T-cell (primary cell): ENCODE data around the gene MOK. TPM values are rescaled to one million over a fixed set of nuclear protein-coding genes. Genes with fewer than 3 reads are reported as not detected.

Experiments used
- ATAC-seq, 4 experiments: fragments of 200-7000 bp in 3 of 4; fragments of 150-1000 bp in 1 of 4; cut with Tn5 transposase; replicated peaks in 1 of 4; 1 replicate in 3 of 4; 2 replicates in 1 of 4; pipeline ENCODE4 v1.10.0; 2021; ENCODE audit warnings: moderate library complexity in 3 of 4, mild to moderate bottlenecking in 2 of 4, moderate number of reproducible peaks in 1 of 4
- CTCF ChIA-PET, 2 donors: fragments of 300-600 bp; sonication (Branson Sonifier 250); formaldehyde crosslinking; loops; one replicate each; lab custom pipeline; 2022; ENCODE audit warnings: antibody characterized with exemption in 2 of 2; lab: Charles Lee
- POLR2A ChIA-PET, 2 donors: fragments of 300-600 bp; sonication (Branson Sonifier 250); formaldehyde crosslinking; loops; one replicate each; lab custom pipeline; 2022; ENCODE audit warnings: antibody characterized with exemption in 2 of 2; lab: Charles Lee
- DNase-seq, 35 experiments: peaks; one replicate each; pipeline versions ENCODE4 v3.0.0 to v3.0.0-alpha.2; 2013 to 2023
- H3K27ac ChIP-seq: one replicate; pipeline ENCODE4 v1.5.1; 2013; ENCODE audit warnings: low read length
- H3K27me3 ChIP-seq, 2 experiments: replicated peaks in 1 of 2; 1 replicate in 1 of 2; 2 replicates in 1 of 2; pipeline versions ENCODE4 v1.6.1 to v1.7.0; 2013; ENCODE audit warnings: low read length in 1 of 2, mixed read lengths in 1 of 2; ENCODE audit not compliant: control insufficient read depth in 2 of 2, insufficient read depth in 2 of 2; ENCODE audit errors: extremely low read depth in 1 of 2
- H3K36me3 ChIP-seq, 2 donors: 1 replicate in 1 of 2; 2 replicates in 1 of 2; pipeline versions ENCODE4 v1.6.1 to v1.7.0; 2013; ENCODE audit warnings: low read length in 1 of 2; ENCODE audit not compliant: control insufficient read depth in 2 of 2, insufficient read depth in 1 of 2; ENCODE audit errors: extremely low read depth in 1 of 2
- H3K4me1 ChIP-seq, 2 experiments: 1 replicate in 1 of 2; 2 replicates in 1 of 2; pipeline versions ENCODE4 v1.6.1 to v1.7.0; 2013; ENCODE audit warnings: low read length in 2 of 2, mixed read lengths in 1 of 2; ENCODE audit not compliant: insufficient read depth in 2 of 2, control insufficient read depth in 1 of 2; ENCODE audit errors: extremely low read depth in 1 of 2
- H3K4me3 ChIP-seq, 2 donors: 1 replicate in 1 of 2; 2 replicates in 1 of 2; pipeline versions ENCODE4 v1.5.1 to v1.7.0; 2013; ENCODE audit warnings: mild to moderate bottlenecking in 2 of 2, low read length in 1 of 2, moderate library complexity in 1 of 2; ENCODE audit not compliant: control insufficient read depth in 1 of 2; ENCODE audit errors: extremely low read depth in 1 of 2
- H3K9me3 ChIP-seq: 2 replicates; pipeline ENCODE4 v1.7.0; 2013
- H3K27ac Mint-ChIP-seq, 2 donors: one replicate each; pipeline ENCODE4 v1.8.0; 2020 to 2021; ENCODE audit warnings: mild to moderate bottlenecking in 2 of 2, mixed read lengths in 2 of 2
- H3K27me3 Mint-ChIP-seq, 2 donors: one replicate each; pipeline ENCODE4 v1.8.0; 2021 to 2022; ENCODE audit warnings: mixed read lengths in 2 of 2
- H3K36me3 Mint-ChIP-seq: one replicate; pipeline ENCODE4 v1.8.0; 2021; ENCODE audit warnings: mixed read lengths
- H3K4me1 Mint-ChIP-seq, 3 donors: one replicate each; pipeline ENCODE4 v1.8.0; 2020 to 2022; ENCODE audit warnings: mixed read lengths in 3 of 3, mild to moderate bottlenecking in 1 of 3
- H3K4me3 Mint-ChIP-seq, 3 donors: one replicate each; pipeline ENCODE4 v1.8.0; 2020 to 2022; ENCODE audit warnings: mild to moderate bottlenecking in 3 of 3, mixed read lengths in 3 of 3, moderate library complexity in 3 of 3
- H3K9me3 Mint-ChIP-seq, 3 donors: one replicate each; pipeline ENCODE4 v1.8.0; 2020 to 2022; ENCODE audit warnings: mixed read lengths in 3 of 3
- WGBS: methylation state at CpG from one replicate; pipeline ENCODE4 v1.1.5; 2013; ENCODE audit warnings: missing lambda C conversion rate; ENCODE audit not compliant: insufficient coverage; 5-methylcytosine and 5-hydroxymethylcytosine counted together
- total RNA-seq, 35 experiments: library from RNA in 6 of 35; stranded (reverse) in 6 of 35; fragments of 120-200 nt in 1 of 35; gene quantifications; one replicate each; pipeline versions ENCODE4 v1.2.1 to v1.2.4 and lab custom pipeline; 2013 to 2026

Gene MOK
- total RNA-seq, 5 donors from 2014 or later (not counting 1 experiment from before 2014, with no cell fraction given): 0.77 to 4.1 (median 1.9) TPM

- Mint-ChIP-seq H3K27ac (peak overlapping the region in 1 of 2 donors; percentile 44), H3K9me3 (no peaks in the 10 kb centered on the region), H3K36me3 (peaks cover 27% of the 10 kb centered on the region), H3K4me3 (no peak overlapping the region), H3K4me1 (peaks cover 43 to 55% (median 53%) of the 10 kb centered on the region in 3 donors), H3K27me3 (no peaks in the 10 kb centered on the region)
- peaks cover 0 to 9% of the 10 kb centered on the region in 2 experiments for H3K4me1 ChIP-seq
- H3K27me3 ChIP-seq: no peaks in the 10 kb centered on the region
- no peak for ATAC-seq
- H3K27ac ChIP-seq: no peak overlapping the region
- no peak overlapping the region for H3K4me3 ChIP-seq
- H3K36me3 ChIP-seq: peaks cover 0 to 30% of the 10 kb centered on the region in 2 donors
- DNase-seq: no peak
- POLR2A ChIA-PET: interaction anchor here in 1 of 2 donors (0.7 kb wide), 1 partner anchor 200 kb away, joined by 3 read pairs; no protein-coding TSS in a partner anchor
- no peaks in the 10 kb centered on the region for H3K9me3 ChIP-seq
- 98% methylated on average over 8 of the region's 13 CpGs for WGBS
- CTCF ChIA-PET: interaction anchor here in 1 of 2 donors (0.6 to 0.7 kb wide), 2 partner anchors 36 to 90 kb away, joined by 4 to 5 read pairs; no protein-coding TSS in a partner anchor
Measured at GRCh38 chr14:102192840-102193502, 112.0 kb downstream of the MOK start.

DNA sequence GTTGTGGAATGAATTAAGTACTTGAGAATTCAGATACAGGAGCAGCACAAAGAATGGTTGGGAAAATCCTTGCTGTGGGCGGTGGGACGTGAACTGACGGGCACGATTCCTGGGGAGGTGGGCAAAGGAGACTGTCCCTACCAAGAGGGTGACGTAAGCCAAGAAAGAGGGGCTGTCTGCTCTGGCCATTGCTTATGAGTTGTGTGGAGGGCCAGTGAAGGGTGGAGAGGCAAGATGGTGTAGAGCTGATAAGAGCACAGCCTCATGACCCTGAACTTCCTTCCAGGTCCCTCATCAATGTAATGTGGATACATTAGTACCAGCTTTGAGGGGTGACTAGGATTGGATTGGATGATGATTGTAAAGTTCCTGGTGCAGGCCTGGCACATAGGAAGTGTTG, 115.1 kb downstream of the MOK start:
- Mint-ChIP-seq H3K36me3 (peaks cover 1% of the 10 kb centered on the region), H3K9me3 (no peaks in the 10 kb centered on the region), H3K4me1 (peaks cover 33 to 56% (median 55%) of the 10 kb centered on the region in 3 donors), H3K27me3 (no peaks in the 10 kb centered on the region), H3K4me3 (no peak overlapping the region), H3K27ac (no peak overlapping the region)
- no peak for ATAC-seq
- Histone ChIP-seq H3K9me3 (no peaks in the 10 kb centered on the region), H3K4me3 (no peak overlapping the region), H3K27ac (no peak overlapping the region), H3K4me1 (peaks cover 0 to 9% of the 10 kb centered on the region in 2 experiments), H3K36me3 (peaks cover 0 to under 1% of the 10 kb centered on the region in 2 donors), H3K27me3 (no peaks in the 10 kb centered on the region)
- WGBS: 100% methylated on average over 5 of the region's 5 CpGs
- ChIA-PET CTCF (no interaction called here), POLR2A (interaction anchor here in 1 of 2 donors (0.6 kb wide), 1 partner anchor 12 kb away, joined by 4 read pairs; no protein-coding TSS in a partner anchor)
- DNase-seq: no peak

- no peak overlapping the region for H3K27ac ChIP-seq
- H3K27me3 ChIP-seq: no peaks in the 10 kb centered on the region
- Mint-ChIP-seq H3K9me3 (no peaks in the 10 kb centered on the region), H3K4me3 (no peak overlapping the region), H3K36me3 (no peaks in the 10 kb centered on the region), H3K27me3 (no peaks in the 10 kb centered on the region), H3K4me1 (peaks cover 44 to 61% (median 59%) of the 10 kb centered on the region in 3 donors), H3K27ac (no peak overlapping the region)
- no peak overlapping the region for H3K4me3 ChIP-seq
- peaks cover 0 to 13% of the 10 kb centered on the region in 2 experiments for H3K4me1 ChIP-seq
- H3K36me3 ChIP-seq: peaks cover 0 to 4% of the 10 kb centered on the region in 2 donors
- POLR2A ChIA-PET: interaction anchor here in 1 of 2 donors (0.5 kb wide), 1 partner anchor 243 kb away, joined by 11 read pairs; no protein-coding TSS in a partner anchor
- no peak for DNase-seq
- WGBS: no CpG with 5 or more reads among the region's 1 CpG
- H3K9me3 ChIP-seq: no peaks in the 10 kb centered on the region
- ATAC-seq: no peak
- CTCF ChIA-PET: no interaction called here
Measured at GRCh38 chr14:102188187-102188586, 116.8 kb downstream of the MOK start.

- no peak for DNase-seq
- Histone ChIP-seq H3K36me3 (peaks cover 0 to 4% of the 10 kb centered on the region in 2 donors), H3K9me3 (no peaks in the 10 kb centered on the region), H3K4me1 (peaks cover 0 to 13% of the 10 kb centered on the region in 2 experiments), H3K27ac (no peak overlapping the region), H3K27me3 (no peaks in the 10 kb centered on the region), H3K4me3 (no peak overlapping the region)
- H3K36me3 Mint-ChIP-seq: no peaks in the 10 kb centered on the region
- no peak overlapping the region for H3K27ac Mint-ChIP-seq
- ChIA-PET CTCF (interaction anchor here in 1 of 2 donors (0.7 kb wide), 1 partner anchor 68 kb away, joined by 3 read pairs; no protein-coding TSS in a partner anchor), POLR2A (interaction anchor here in 1 of 2 donors (0.5 kb wide), 1 partner anchor 244 kb away, joined by 11 read pairs; no protein-coding TSS in a partner anchor)
- H3K27me3 Mint-ChIP-seq: no peaks in the 10 kb centered on the region
- WGBS: 100% methylated on average over 4 of the region's 4 CpGs
- peaks cover 48 to 63% (median 62%) of the 10 kb centered on the region in 3 donors for H3K4me1 Mint-ChIP-seq
- no peak overlapping the region for H3K4me3 Mint-ChIP-seq
- no peak for ATAC-seq
- no peaks in the 10 kb centered on the region for H3K9me3 Mint-ChIP-seq
Measured at GRCh38 chr14:102187568-102188001, 117.4 kb downstream of the MOK start.

GRCh38 chr14:102187044-102187443, 117.9 kb downstream of the MOK start:
- no peak overlapping the region for H3K4me3 ChIP-seq
- POLR2A ChIA-PET: interaction anchor here (0.5 to 0.6 kb wide), 2 partner anchors 124 to 670 kb away, joined by 3 read pairs; no protein-coding TSS in a partner anchor
- Mint-ChIP-seq H3K4me1 (peaks cover 48 to 65% (median 65%) of the 10 kb centered on the region in 3 donors), H3K27ac (peak overlapping the region in 1 of 2 donors; percentile 11), H3K36me3 (no peaks in the 10 kb centered on the region), H3K27me3 (no peaks in the 10 kb centered on the region), H3K9me3 (no peaks in the 10 kb centered on the region), H3K4me3 (no peak overlapping the region)
- H3K4me1 ChIP-seq: peaks cover 0 to 13% of the 10 kb centered on the region in 2 experiments
- H3K27ac ChIP-seq: no peak overlapping the region
- 95% methylated on average over 2 of the region's 3 CpGs for WGBS
- no peak for ATAC-seq
- no peak for DNase-seq
- CTCF ChIA-PET: interaction anchor here in 1 of 2 donors (0.7 kb wide), 2 partner anchors 30 to 69 kb away, joined by 3 to 4 read pairs; no protein-coding TSS in a partner anchor
- peaks cover 0 to 4% of the 10 kb centered on the region in 2 donors for H3K36me3 ChIP-seq
- H3K27me3 ChIP-seq: no peaks in the 10 kb centered on the region
- H3K9me3 ChIP-seq: no peaks in the 10 kb centered on the region

GRCh38 chr14:102185360-102185759, 119.6 kb downstream of the MOK start:
- no peak overlapping the region for H3K4me3 Mint-ChIP-seq
- POLR2A ChIA-PET: no interaction called here
- no peak for ATAC-seq

More at GRCh38 chr14:102185360-102185759, 119.6 kb downstream of the MOK start:
- CTCF ChIA-PET: interaction anchor here in 1 of 2 donors (0.6 kb wide), 1 partner anchor 510 kb away, joined by 3 read pairs; no protein-coding TSS in a partner anchor
- Mint-ChIP-seq H3K27me3 (no peaks in the 10 kb centered on the region), H3K36me3 (peaks cover 4% of the 10 kb centered on the region), H3K4me1 (peaks cover 58 to 73% (median 67%) of the 10 kb centered on the region in 3 donors), H3K9me3 (no peaks in the 10 kb centered on the region), H3K27ac (no peak overlapping the region)
- Histone ChIP-seq H3K9me3 (no peaks in the 10 kb centered on the region), H3K36me3 (peaks cover 0 to 4% of the 10 kb centered on the region in 2 donors), H3K27me3 (no peaks in the 10 kb centered on the region), H3K4me3 (no peak overlapping the region), H3K4me1 (peaks cover 0 to 8% of the 10 kb centered on the region in 2 experiments), H3K27ac (no peak overlapping the region)
- whole genome bisulfite sequencing: 99% methylated on average over 8 of the region's 8 CpGs
- no peak for DNase-seq
